HEK293T (cell line): ENCODE measurements around the gene PRKCE.

Experiments used
- CTCF ChIA-PET: fragments of 350-600 bp; formaldehyde crosslinking; extraction: SDS; loops from one replicate; lab custom pipeline; 2021; ENCODE audit warnings: antibody characterized with exemption, inconsistent platforms; lab: Yijun Ruan, JAX
- POLR2A ChIA-PET: fragments of 350-600 bp; formaldehyde crosslinking; extraction: SDS; loops from one replicate; lab custom pipeline; 2020; ENCODE audit warnings: antibody characterized with exemption, inconsistent platforms; lab: Yijun Ruan, JAX
- DNase-seq: peaks from one replicate; pipeline ENCODE4 v3.0.0; 2012; ENCODE audit warnings: mixed read lengths; ENCODE audit errors: extremely low spot score
- ARNT ChIP-seq: fragments of 450-650 bp; IDR thresholded peaks from 2 replicates; pipeline ENCODE4 v1.6.1; 2017; ENCODE audit warnings: mild to moderate bottlenecking
- BHLHE40 ChIP-seq: fragments of 450-650 bp; IDR thresholded peaks from 2 replicates; pipeline ENCODE4 v1.6.1; 2016; ENCODE audit warnings: mild to moderate bottlenecking, moderate library complexity, borderline replicate concordance
- CTBP1 ChIP-seq: fragments of 450-650 bp; IDR thresholded peaks from 2 replicates; pipeline ENCODE4 v1.6.1; 2016; ENCODE audit warnings: borderline replicate concordance
- ELF4 ChIP-seq: fragments of 450-650 bp; IDR thresholded peaks from 2 replicates; pipeline ENCODE4 v1.6.1; 2017; ENCODE audit warnings: antibody characterized with exemption
- FOXA1 ChIP-seq: fragments of 450-650 bp; IDR thresholded peaks from 2 replicates; pipeline ENCODE4 v1.6.1; 2016; ENCODE audit warnings: mild to moderate bottlenecking
- FOXK2 ChIP-seq: fragments of 450-650 bp; IDR thresholded peaks from 2 replicates; pipeline ENCODE4 v1.6.1; 2016; ENCODE audit warnings: mild to moderate bottlenecking
- FOXM1 ChIP-seq: fragments of 450-650 bp; IDR thresholded peaks from 2 replicates; pipeline ENCODE4 v1.6.1; 2017; ENCODE audit warnings: mild to moderate bottlenecking, borderline replicate concordance
- HDGF ChIP-seq: fragments of 450-650 bp; IDR thresholded peaks from 2 replicates; pipeline ENCODE4 v1.6.1; 2017; ENCODE audit warnings: antibody characterized with exemption, borderline replicate concordance
- L3MBTL2 ChIP-seq: fragments of 450-650 bp; conservative IDR thresholded peaks from 2 replicates; pipeline ENCODE4 v1.6.1; 2016; ENCODE audit warnings: mild to moderate bottlenecking
- LEF1 ChIP-seq: fragments of 450-650 bp; IDR thresholded peaks from 2 replicates; pipeline ENCODE4 v1.6.1; 2017; ENCODE audit warnings: mild to moderate bottlenecking, borderline replicate concordance
- NFRKB ChIP-seq: fragments of 450-650 bp; IDR thresholded peaks from 2 replicates; pipeline ENCODE4 v1.6.1; 2016; ENCODE audit warnings: mild to moderate bottlenecking, moderate library complexity
- PKNOX1 ChIP-seq: fragments of 450-650 bp; IDR thresholded peaks from 2 replicates; pipeline ENCODE4 v1.6.1; 2016
- SP1 ChIP-seq: fragments of 450-650 bp; IDR thresholded peaks from 2 replicates; pipeline ENCODE4 v1.6.1; 2017
- SUZ12 ChIP-seq: fragments of 450-650 bp; IDR thresholded peaks from 2 replicates; pipeline ENCODE4 v1.6.1; 2016; ENCODE audit warnings: mild to moderate bottlenecking
- TARDBP ChIP-seq: fragments of 450-650 bp; IDR thresholded peaks from 2 replicates; pipeline ENCODE4 v1.6.1; 2016
- ZNF384 ChIP-seq: fragments of 450-650 bp; IDR thresholded peaks from 2 replicates; pipeline ENCODE4 v1.6.1; 2016

The PRKCE gene

GRCh38 chr2:45750484-45750883, 99.0 kb downstream of the PRKCE start:
- ChIA-PET CTCF (no interaction called here), POLR2A (no interaction called here)
- TF ChIP-seq ELF4 (no peak), FOXM1 (no peak), LEF1 (no peak), BHLHE40 (no peak), PKNOX1 (no peak), ZNF384 (no peak), FOXA1 (no peak), HDGF (no peak), NFRKB (no peak), SUZ12 (no peak), FOXK2 (no peak), L3MBTL2 (no peak), SP1 (no peak), TARDBP (no peak), CTBP1 (no peak)
- DNase-seq, result no peak

- DNase-seq, result no peak
- no peak for TF ChIP-seq ELF4
- no peak for TF ChIP-seq PKNOX1
- TF ChIP-seq FOXA1, result no peak
- no peak for TF ChIP-seq BHLHE40
- no peak for TF ChIP-seq ZNF384
- POLR2A ChIA-PET, result no interaction called here
- CTCF ChIA-PET, result no interaction called here
Observed at GRCh38 chr2:45753381-45753780, 101.9 kb downstream of the PRKCE start.

- DNase-seq, result no peak
- TF ChIP-seq SP1 (no peak), NFRKB (no peak)
- ChIA-PET POLR2A (no interaction called here), CTCF (no interaction called here)
Observed at GRCh38 chr2:45754131-45755010, 102.9 kb downstream of the PRKCE start.

GRCh38 chr2:45755585-45756335, 104.3 kb downstream of the PRKCE start:
- no peak for DNase-seq
- ChIA-PET CTCF (no interaction called here), POLR2A (no interaction called here)
- no peak for TF ChIP-seq ZNF384
- TF ChIP-seq NFRKB, result no peak
- TF ChIP-seq HDGF, result no peak
- no peak for TF ChIP-seq SP1
- no peak for TF ChIP-seq FOXM1

- POLR2A ChIA-PET, result no interaction called here
- no peak for DNase-seq
- CTCF ChIA-PET, result interaction anchor here (2.0 kb wide), 1 partner anchor 21 kb away, joined by 7 read pairs; no protein-coding TSS in a partner anchor
- TF ChIP-seq SP1 (no peak), ELF4 (no peak), PKNOX1 (no peak), LEF1 (no peak), ARNT (no peak), CTBP1 (no peak), L3MBTL2 (no peak), FOXK2 (no peak), SUZ12 (no peak), NFRKB (no peak), FOXM1 (no peak), BHLHE40 (no peak), ZNF384 (no peak), TARDBP (no peak)
Observed at GRCh38 chr2:45758018-45758417, 106.5 kb downstream of the PRKCE start.

GRCh38 chr2:45759310-45759851, 107.9 kb downstream of the PRKCE start:
- TF ChIP-seq TARDBP, result no peak
- TF ChIP-seq NFRKB, result no peak
- TF ChIP-seq LEF1, result no peak
- no peak for TF ChIP-seq BHLHE40
- TF ChIP-seq HDGF, result no peak
- TF ChIP-seq FOXA1, result no peak
- no peak for TF ChIP-seq ARNT
- TF ChIP-seq PKNOX1, result no peak
- no peak for TF ChIP-seq SP1
- no peak for TF ChIP-seq L3MBTL2
- no peak for TF ChIP-seq FOXM1
- no peak for TF ChIP-seq FOXK2
- no peak for TF ChIP-seq ZNF384
- no peak for TF ChIP-seq ELF4
- no peak for TF ChIP-seq CTBP1
- no peak for TF ChIP-seq SUZ12
- no peak for DNase-seq
- POLR2A ChIA-PET, result interaction anchor here (0.8 kb wide), 1 partner anchor 109 kb away, joined by 3 read pairs; no protein-coding TSS in a partner anchor
- CTCF ChIA-PET, result interaction anchor here (0.5 to 2.0 kb wide), 3 partner anchors 19 to 182 kb away, joined by 3 to 7 read pairs (median 3); no protein-coding TSS in a partner anchor
